CD14-positive monocyte (primary cell): ENCODE results near the gene FOXA3. TPM values are rescaled to one million over a fixed set of nuclear protein-coding genes. Genes with fewer than 3 reads are reported as not detected.

Experiments used
- DNase-seq, 3 donors: peaks; one replicate each; pipeline ENCODE4 v3.0.0-alpha.2; 2011 to 2022
- H2AFZ ChIP-seq: 2 replicates; pipeline ENCODE4 v1.6.0; 2012; ENCODE audit warnings: mild to moderate bottlenecking, low read depth, low read length, inconsistent platforms; ENCODE audit not compliant: insufficient read depth, poor library complexity, severe bottlenecking
- H3K27ac ChIP-seq, 2 donors: 1 replicate in 1 of 2; 2 replicates in 1 of 2; pipeline ENCODE4 v1.5.1; 2012 to 2013; ENCODE audit warnings: low read length in 2 of 2, control low read depth in 1 of 2, inconsistent platforms in 1 of 2, low read depth in 1 of 2, mild to moderate bottlenecking in 1 of 2
- H3K27me3 ChIP-seq, 2 donors: one replicate each; pipeline versions ENCODE4 v1.6.0 to v1.6.1; 2011 to 2013; ENCODE audit warnings: low read length in 2 of 2; ENCODE audit not compliant: control insufficient read depth in 2 of 2, insufficient read depth in 2 of 2
- H3K36me3 ChIP-seq, 2 donors: replicated peaks in 1 of 2; 1 replicate in 1 of 2; 2 replicates in 1 of 2; pipeline versions ENCODE4 v1.5.1 to v1.6.1; 2012 to 2013; ENCODE audit warnings: low read length in 2 of 2, control low read depth in 1 of 2, inconsistent platforms in 1 of 2, mild to moderate bottlenecking in 1 of 2; ENCODE audit not compliant: insufficient read depth in 2 of 2, control insufficient read depth in 1 of 2
- H3K4me1 ChIP-seq, 2 donors: 1 replicate in 1 of 2; 2 replicates in 1 of 2; pipeline versions ENCODE4 v1.5.1 to v1.6.1; 2012 to 2013; ENCODE audit warnings: low read length in 2 of 2, control low read depth in 1 of 2, inconsistent platforms in 1 of 2, mild to moderate bottlenecking in 1 of 2, moderate library complexity in 1 of 2; ENCODE audit not compliant: insufficient read depth in 2 of 2, control insufficient read depth in 1 of 2
- H3K4me2 ChIP-seq: replicated peaks from 2 replicates; pipeline ENCODE3; 2012; ENCODE audit warnings: low read length, moderate library complexity, mild to moderate bottlenecking; ENCODE audit not compliant: poor library complexity, severe bottlenecking; ENCODE audit errors: extremely low read depth
- H3K4me3 ChIP-seq, 3 experiments: fragments of 200-600 bp in 1 of 3; sonication (generic) in 1 of 3; replicated peaks in 1 of 3; 1 replicate in 2 of 3; 2 replicates in 1 of 3; pipeline ENCODE4 v1.5.1; 2011 to 2013; ENCODE audit warnings: low read length in 3 of 3, mild to moderate bottlenecking in 3 of 3, control low read depth in 2 of 3, low read depth in 2 of 3, inconsistent platforms in 1 of 3, moderate library complexity in 1 of 3
- H3K79me2 ChIP-seq: 2 replicates; pipeline ENCODE4 v1.6.0; 2012; ENCODE audit warnings: mild to moderate bottlenecking, control low read depth, inconsistent platforms, low read length, moderate library complexity; ENCODE audit not compliant: insufficient read depth
- H3K9ac ChIP-seq: 2 replicates; pipeline ENCODE4 v1.6.0; 2017; ENCODE audit warnings: low read length, mild to moderate bottlenecking; ENCODE audit not compliant: insufficient read depth, poor library complexity, severe bottlenecking
- H3K9me3 ChIP-seq, 2 donors: replicated peaks in 1 of 2; 1 replicate in 1 of 2; 2 replicates in 1 of 2; pipeline versions ENCODE4 v1.5.1 to v1.6.1; 2012 to 2013; ENCODE audit warnings: low read length in 2 of 2, control low read depth in 1 of 2; ENCODE audit not compliant: control insufficient read depth in 1 of 2, insufficient read depth in 1 of 2
- H4K20me1 ChIP-seq: 2 replicates; pipeline ENCODE4 v1.6.0; 2012; ENCODE audit warnings: mild to moderate bottlenecking, low read length, control low read depth, moderate library complexity; ENCODE audit not compliant: insufficient read depth
- H3K27ac Mint-ChIP-seq, 7 donors: one replicate each; pipeline ENCODE4 v1.8.0; 2020; ENCODE audit warnings: mild to moderate bottlenecking in 7 of 7, mixed read lengths in 7 of 7, moderate library complexity in 6 of 7, inconsistent platforms in 2 of 7
- H3K27me3 Mint-ChIP-seq, 3 donors: one replicate each; pipeline ENCODE4 v1.8.0; 2021 to 2022; ENCODE audit warnings: low read depth in 3 of 3, mild to moderate bottlenecking in 3 of 3, mixed read lengths in 3 of 3, moderate library complexity in 3 of 3, inconsistent platforms in 1 of 3
- H3K36me3 Mint-ChIP-seq, 2 donors: one replicate each; pipeline ENCODE4 v1.8.0; 2020; ENCODE audit warnings: mixed read lengths in 2 of 2, inconsistent platforms in 1 of 2, mild to moderate bottlenecking in 1 of 2
- H3K4me1 Mint-ChIP-seq: one replicate; pipeline ENCODE4 v1.8.0; 2020; ENCODE audit warnings: mild to moderate bottlenecking, mixed read lengths
- H3K4me3 Mint-ChIP-seq, 2 donors: one replicate each; pipeline ENCODE4 v1.8.0; 2020; ENCODE audit warnings: mild to moderate bottlenecking in 2 of 2, mixed read lengths in 2 of 2, moderate library complexity in 1 of 2
- H3K9me3 Mint-ChIP-seq, 7 donors: one replicate each; pipeline ENCODE4 v1.8.0; 2020 to 2022; ENCODE audit warnings: mixed read lengths in 7 of 7, mild to moderate bottlenecking in 6 of 7, moderate library complexity in 6 of 7, inconsistent platforms in 2 of 7
- CTCF ChIP-seq: fragments of 200-600 bp; IDR thresholded peaks from one replicate; pipeline ENCODE4 v1.8.0; 2022; ENCODE audit warnings: antibody characterized with exemption, mild to moderate bottlenecking
- WGBS: methylation state at CpG from one replicate; pipeline ENCODE4 v1.1.5; 2013; ENCODE audit warnings: missing lambda C conversion rate; ENCODE audit not compliant: insufficient coverage; 5-methylcytosine and 5-hydroxymethylcytosine counted together
- intact Hi-C, 2 donors: fragments of 100-400 bp; cut with micrococcal nuclease; formaldehyde crosslinking; loops; one replicate each; pipeline versions ENCODE4 v1.15.0 to v1.15.1; 2023
- polyA plus RNA-seq, 3 donors: library from polyadenylated mRNA; depleted of rRNA in 1 of 3; unstranded in 2 of 3; stranded (reverse) in 1 of 3; fragments of 300-500 nt in 2 of 3; fragments of >200 nt in 1 of 3; fragmentation: Illumina TruSeq in 2 of 3; gene quantifications; 1 replicate in 2 of 3; 2 replicates in 1 of 3; pipeline ENCODE4 v1.2.3, GENCODE V29; 2012 to 2021

The FOXA3 gene
- polyA plus RNA-seq, 3 donors, result not detected

GRCh38 chr19:45821103-45821521 is 43.0 kb upstream of the FOXA3 start:
- no peaks in the 10 kb centered on the region for H3K4me1 Mint-ChIP-seq
- no peak overlapping the region for H3K4me2 ChIP-seq
- H3K27ac ChIP-seq, result no peak overlapping the region
- WGBS, result 91% methylated on average over 7 of the region's 8 CpGs
- peaks cover 2 to 3% of the 10 kb centered on the region in 2 donors for H3K4me1 ChIP-seq
- peaks cover 2 to 9% of the 10 kb centered on the region in 2 donors for H3K27me3 ChIP-seq
- H4K20me1 ChIP-seq, result peaks cover 47% of the 10 kb centered on the region
- intact Hi-C loops, result no loop called here
- no peak overlapping the region for H3K4me3 Mint-ChIP-seq
- no peaks in the 10 kb centered on the region for H3K9me3 Mint-ChIP-seq
- no peaks in the 10 kb centered on the region for H3K79me2 ChIP-seq
- no peak overlapping the region for H2AFZ ChIP-seq
- no peak overlapping the region for H3K4me3 ChIP-seq
- DNase-seq, result no peak
- H3K27ac Mint-ChIP-seq, result peak overlapping the region in 1 of 7 donors; percentile 44
- H3K9me3 ChIP-seq, result no peaks in the 10 kb centered on the region
- no peak overlapping the region for H3K9ac ChIP-seq
- TF ChIP-seq CTCF, result no peak
- peaks cover 3 to 13% (median 5%) of the 10 kb centered on the region in 3 donors for H3K27me3 Mint-ChIP-seq
- peaks cover 65 to 72% of the 10 kb centered on the region in 2 donors for H3K36me3 ChIP-seq
- peaks cover 56 to 73% of the 10 kb centered on the region in 2 donors for H3K36me3 Mint-ChIP-seq

GRCh38 chr19:45821570-45821969 is 42.6 kb upstream of the FOXA3 start:
- H4K20me1 ChIP-seq, result peaks cover 43% of the 10 kb centered on the region
- no peak overlapping the region for H3K9ac ChIP-seq
- peak overlapping the region in 1 of 7 donors; percentile 44 for H3K27ac Mint-ChIP-seq

More at GRCh38 chr19:45821570-45821969, 42.6 kb upstream of the FOXA3 start:
- intact Hi-C loops, result no loop called here
- Histone ChIP-seq H3K36me3 (peaks cover 70 to 76% of the 10 kb centered on the region in 2 donors), H3K4me3 (no peak overlapping the region), H3K4me2 (no peak overlapping the region), H3K4me1 (peaks cover 0 to 2% of the 10 kb centered on the region in 2 donors), H2AFZ (no peak overlapping the region), H3K27ac (no peak overlapping the region), H3K79me2 (no peaks in the 10 kb centered on the region), H3K9me3 (no peaks in the 10 kb centered on the region), H3K27me3 (peaks cover 0 to 4% of the 10 kb centered on the region in 2 donors)
- no peaks in the 10 kb centered on the region for H3K4me1 Mint-ChIP-seq
- no peak for DNase-seq
- WGBS, result 95% methylated on average over 10 of the region's 10 CpGs
- no peak overlapping the region for H3K4me3 Mint-ChIP-seq
- H3K36me3 Mint-ChIP-seq, result peaks cover 60 to 78% of the 10 kb centered on the region in 2 donors
- H3K9me3 Mint-ChIP-seq, result no peaks in the 10 kb centered on the region
- H3K27me3 Mint-ChIP-seq, result peaks cover 1 to 8% (median 2%) of the 10 kb centered on the region in 3 donors
- TF ChIP-seq CTCF, result no peak
